ENCODE measurements around the gene C16orf78.

C16orf78 gene

DNA sequence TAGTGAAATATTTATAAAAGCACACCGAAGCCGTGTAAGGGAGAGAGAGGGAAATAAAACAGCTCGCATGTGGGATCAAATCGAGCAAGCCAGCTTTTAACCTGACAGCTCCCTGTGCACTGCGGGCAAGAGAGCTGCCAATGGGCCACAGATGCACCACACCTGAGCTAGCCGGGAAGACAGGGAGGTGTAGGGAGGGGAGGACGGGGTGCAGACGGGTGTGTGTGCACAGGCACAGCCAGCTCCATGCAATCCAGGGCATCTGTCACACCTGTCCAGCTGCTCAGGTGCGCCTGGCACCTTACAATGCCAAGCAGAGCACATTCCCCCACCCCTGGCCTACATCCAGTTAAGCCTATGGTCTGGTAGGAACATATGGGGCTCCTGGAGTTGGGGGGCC, 70.0 kb downstream of the C16orf78 start:
- H3K27me3 Mint-ChIP-seq (ENCODE audit: low read depth), result no peaks in the 10 kb centered on the region
- H3K36me3 Mint-ChIP-seq (ENCODE audit: low read depth), result peaks cover 2% of the 10 kb centered on the region
- no peak overlapping the region for H3K4me3 Mint-ChIP-seq
- H3K9me3 Mint-ChIP-seq, result no peaks in the 10 kb centered on the region
- peaks cover 12% of the 10 kb centered on the region for H3K4me1 Mint-ChIP-seq (ENCODE audit: low read depth)
- no peak overlapping the region for H3K27ac Mint-ChIP-seq

DNA sequence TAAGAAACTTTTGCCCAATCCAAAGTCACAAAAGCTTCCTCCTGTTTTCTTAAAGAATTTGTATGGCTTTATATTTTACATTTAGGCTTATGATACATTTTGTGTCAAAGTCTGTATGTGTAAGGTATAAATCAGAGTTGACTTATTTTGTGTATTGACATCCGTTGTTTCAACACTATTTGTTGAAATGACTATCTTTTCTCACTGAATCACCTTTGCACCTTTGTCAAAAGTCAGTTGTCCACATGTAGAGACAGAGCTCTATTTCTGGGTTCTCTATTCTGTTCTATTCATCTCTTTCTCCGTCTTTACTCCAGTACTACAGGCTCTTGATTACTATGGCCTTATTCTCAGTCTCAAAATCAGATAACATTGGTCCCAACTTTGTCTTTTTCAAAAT, 73.2 kb downstream of the C16orf78 start:
- peaks cover 2% of the 10 kb centered on the region for H3K36me3 Mint-ChIP-seq (ENCODE audit: low read depth)
- H3K27me3 Mint-ChIP-seq (ENCODE audit: low read depth), result peaks cover 6% of the 10 kb centered on the region
- no peak overlapping the region for H3K4me3 Mint-ChIP-seq
- no peaks in the 10 kb centered on the region for H3K9me3 Mint-ChIP-seq
- no peak overlapping the region for H3K27ac Mint-ChIP-seq
- peaks cover 5% of the 10 kb centered on the region for H3K4me1 Mint-ChIP-seq (ENCODE audit: low read depth)
